CD4-positive, alpha-beta memory T cell (primary cell): ENCODE results near the gene FOXK2. TPM values are rescaled to one million over a fixed set of nuclear protein-coding genes. Genes with fewer than 3 reads are reported as not detected.

ENCODE experiments used
- CTCF ChIA-PET: fragments of 350-600 bp; sonication (Branson Sonifier 250); formaldehyde crosslinking; loops from one replicate; lab custom pipeline; 2021; ENCODE audit warnings: inconsistent platforms; ENCODE audit not compliant: partially characterized antibody; lab: Charles Lee
- POLR2A ChIA-PET: fragments of 350-600 bp; sonication (Branson Sonifier 250); formaldehyde crosslinking; loops from one replicate; lab custom pipeline; 2021; ENCODE audit not compliant: partially characterized antibody; lab: Charles Lee
- DNase-seq, 5 donors: peaks; one replicate each; pipeline versions ENCODE4 v3.0.0 to v3.0.0-alpha.2; 2020 to 2022; ENCODE audit warnings: mixed read lengths in 1 of 5
- H3K27ac ChIP-seq: one replicate; pipeline ENCODE4 v1.7.0; 2013; ENCODE audit warnings: low read depth, low read length
- H3K27me3 ChIP-seq: 2 replicates; pipeline ENCODE4 v1.7.0; 2013; ENCODE audit warnings: mild to moderate bottlenecking, low read length, moderate library complexity; ENCODE audit not compliant: insufficient read depth
- H3K36me3 ChIP-seq: 2 replicates; pipeline ENCODE4 v1.7.0; 2013; ENCODE audit warnings: mild to moderate bottlenecking, low read length, moderate library complexity; ENCODE audit not compliant: insufficient read depth
- H3K4me1 ChIP-seq: 2 replicates; pipeline ENCODE4 v1.7.0; 2013; ENCODE audit warnings: mild to moderate bottlenecking, low read length, moderate library complexity; ENCODE audit not compliant: insufficient read depth
- H3K4me3 ChIP-seq, 2 donors: one replicate each; pipeline ENCODE4 v1.7.0; 2013; ENCODE audit warnings: low read length in 2 of 2, mild to moderate bottlenecking in 1 of 2
- H3K9me3 ChIP-seq, 2 donors: one replicate each; pipeline ENCODE4 v1.7.0; 2013; ENCODE audit warnings: low read length in 2 of 2, control low read depth in 1 of 2; ENCODE audit not compliant: control insufficient read depth in 1 of 2
- H3K27ac Mint-ChIP-seq, 7 donors: one replicate each; pipeline ENCODE4 v1.8.0; 2020 to 2021; ENCODE audit warnings: mixed read lengths in 7 of 7, mild to moderate bottlenecking in 6 of 7, inconsistent platforms in 3 of 7, moderate library complexity in 3 of 7
- H3K27me3 Mint-ChIP-seq, 2 donors: one replicate each; pipeline ENCODE4 v1.8.0; 2020 to 2021; ENCODE audit warnings: mixed read lengths in 2 of 2
- H3K36me3 Mint-ChIP-seq, 2 donors: one replicate each; pipeline ENCODE4 v1.8.0; 2020 to 2021; ENCODE audit warnings: mixed read lengths in 2 of 2, inconsistent platforms in 1 of 2, mild to moderate bottlenecking in 1 of 2
- H3K4me1 Mint-ChIP-seq, 4 donors: one replicate each; pipeline ENCODE4 v1.8.0; 2020 to 2021; ENCODE audit warnings: mixed read lengths in 4 of 4, mild to moderate bottlenecking in 1 of 4
- H3K4me3 Mint-ChIP-seq, 8 donors: one replicate each; pipeline ENCODE4 v1.8.0; 2020 to 2021; ENCODE audit warnings: mixed read lengths in 8 of 8, mild to moderate bottlenecking in 7 of 8, moderate library complexity in 6 of 8, inconsistent platforms in 3 of 8
- H3K9me3 Mint-ChIP-seq, 8 donors: one replicate each; pipeline ENCODE4 v1.8.0; 2020 to 2021; ENCODE audit warnings: mixed read lengths in 8 of 8, mild to moderate bottlenecking in 5 of 8, inconsistent platforms in 3 of 8, moderate library complexity in 1 of 8
- intact Hi-C: fragments of 100-400 bp; cut with micrococcal nuclease; formaldehyde crosslinking; loops from one replicate; pipeline ENCODE4 v1.15.1; 2023
- polyA plus RNA-seq, 2 donors: library from polyadenylated mRNA; unstranded; fragments of 300-500 nt; fragmentation: Illumina TruSeq; gene quantifications; one replicate each; pipeline ENCODE4 v1.2.3, GENCODE V29; 2021
- total RNA-seq, 2 experiments: library from RNA; stranded (reverse); gene quantifications; one replicate each; pipeline ENCODE4 v1.2.3, GENCODE V29; 2021

The FOXK2 gene
- total and polyA plus RNA-seq, 4 experiments from 2014 or later, result 1.3 to 57.5 (median 29.1) TPM

GRCh38 chr17:82636626-82637598, 117.4 kb downstream of the FOXK2 start:
- ChIA-PET POLR2A (no interaction called here), CTCF (no interaction called here)
- intact Hi-C loops, result no loop called here
- Mint-ChIP-seq H3K9me3 (peaks cover 0 to 7% (median 0%) of the 10 kb centered on the region in 8 donors), H3K4me3 (no peak overlapping the region), H3K27ac (peak overlapping the region in 6 of 7 donors; percentile 1 to 59 (median 26)), H3K4me1 (peaks cover 21 to 45% (median 29%) of the 10 kb centered on the region in 4 donors), H3K27me3 (no peaks in the 10 kb centered on the region), H3K36me3 (peaks cover 43 to 55% of the 10 kb centered on the region in 2 donors)
- Histone ChIP-seq H3K36me3 (peaks cover 27% of the 10 kb centered on the region), H3K27ac (no peak overlapping the region), H3K9me3 (no peaks in the 10 kb centered on the region), H3K4me1 (peaks cover 12% of the 10 kb centered on the region), H3K4me3 (no peak overlapping the region), H3K27me3 (no peaks in the 10 kb centered on the region)
- DNase-seq, result peak in 1 of 5 donors; percentile 27

GRCh38 chr17:82638183-82638773, 118.7 kb downstream of the FOXK2 start:
- H3K9me3 Mint-ChIP-seq, result peaks cover 0 to 7% (median 0%) of the 10 kb centered on the region in 8 donors
- peaks cover 46 to 59% of the 10 kb centered on the region in 2 donors for H3K36me3 Mint-ChIP-seq
- no peak overlapping the region for H3K27ac ChIP-seq
- ChIA-PET POLR2A (no interaction called here), CTCF (no interaction called here)
- H3K4me1 Mint-ChIP-seq, result peaks cover 22 to 55% (median 32%) of the 10 kb centered on the region in 4 donors
- H3K27ac Mint-ChIP-seq, result no peak overlapping the region
- no peaks in the 10 kb centered on the region for H3K9me3 ChIP-seq
- H3K4me1 ChIP-seq, result peaks cover 12% of the 10 kb centered on the region
- no peaks in the 10 kb centered on the region for H3K27me3 ChIP-seq
- H3K4me3 Mint-ChIP-seq, result no peak overlapping the region
- peaks cover 39% of the 10 kb centered on the region for H3K36me3 ChIP-seq
- no peaks in the 10 kb centered on the region for H3K27me3 Mint-ChIP-seq
- no peak for DNase-seq
- intact Hi-C loops, result no loop called here
- H3K4me3 ChIP-seq, result no peak overlapping the region

- peaks cover 0 to 7% (median 0%) of the 10 kb centered on the region in 8 donors for H3K9me3 Mint-ChIP-seq
- no peaks in the 10 kb centered on the region for H3K27me3 Mint-ChIP-seq
- peaks cover 50 to 60% of the 10 kb centered on the region in 2 donors for H3K36me3 Mint-ChIP-seq
- no peak for DNase-seq
- no peak overlapping the region for H3K27ac Mint-ChIP-seq
- Histone ChIP-seq H3K27me3 (no peaks in the 10 kb centered on the region), H3K36me3 (peaks cover 49% of the 10 kb centered on the region), H3K4me3 (no peak overlapping the region), H3K4me1 (peaks cover 12% of the 10 kb centered on the region), H3K27ac (no peak overlapping the region), H3K9me3 (no peaks in the 10 kb centered on the region)
- POLR2A ChIA-PET, result no interaction called here
- intact Hi-C loops, result no loop called here
- H3K4me1 Mint-ChIP-seq, result peaks cover 22 to 58% (median 35%) of the 10 kb centered on the region in 4 donors
- peak overlapping the region in 1 of 8 donors; percentile 46 for H3K4me3 Mint-ChIP-seq
- CTCF ChIA-PET, result no interaction called here
Observed at GRCh38 chr17:82639628-82640027, 120.1 kb downstream of the FOXK2 start.

- H3K27me3 ChIP-seq, result no peaks in the 10 kb centered on the region
- DNase-seq, result no peak
- H3K27ac ChIP-seq, result no peak overlapping the region
- Mint-ChIP-seq H3K36me3 (peaks cover 50 to 57% of the 10 kb centered on the region in 2 donors), H3K4me1 (peaks cover 20 to 57% (median 33%) of the 10 kb centered on the region in 4 donors), H3K27me3 (no peaks in the 10 kb centered on the region), H3K9me3 (peaks cover 0 to 7% (median 0%) of the 10 kb centered on the region in 8 donors), H3K27ac (no peak overlapping the region), H3K4me3 (no peak overlapping the region)
- H3K9me3 ChIP-seq, result no peaks in the 10 kb centered on the region
- H3K4me3 ChIP-seq, result no peak overlapping the region
- peaks cover 46% of the 10 kb centered on the region for H3K36me3 ChIP-seq
- ChIA-PET CTCF (no interaction called here), POLR2A (no interaction called here)
- intact Hi-C loops, result no loop called here
- peaks cover 12% of the 10 kb centered on the region for H3K4me1 ChIP-seq
Observed at GRCh38 chr17:82640036-82640435, 120.5 kb downstream of the FOXK2 start.

GRCh38 chr17:82642022-82642421, 122.5 kb downstream of the FOXK2 start:
- H3K4me3 Mint-ChIP-seq, result no peak overlapping the region
- H3K36me3 Mint-ChIP-seq, result peaks cover 40 to 54% of the 10 kb centered on the region in 2 donors

GRCh38 chr17:82644148-82644547, 124.6 kb downstream of the FOXK2 start:
- H3K27me3 Mint-ChIP-seq, result no peaks in the 10 kb centered on the region
- H3K4me1 ChIP-seq, result peaks cover 38% of the 10 kb centered on the region
- DNase-seq, result no peak
- intact Hi-C loops, result no loop called here
- ChIA-PET POLR2A (no interaction called here), CTCF (no interaction called here)
- H3K36me3 ChIP-seq, result peaks cover 41% of the 10 kb centered on the region
- no peaks in the 10 kb centered on the region for H3K9me3 ChIP-seq
- H3K4me1 Mint-ChIP-seq, result peaks cover 24 to 63% (median 36%) of the 10 kb centered on the region in 4 donors
- peaks cover 31 to 43% of the 10 kb centered on the region in 2 donors for H3K36me3 Mint-ChIP-seq
- no peak overlapping the region for H3K4me3 ChIP-seq
- no peak overlapping the region for H3K27ac ChIP-seq
- no peaks in the 10 kb centered on the region for H3K9me3 Mint-ChIP-seq
- no peak overlapping the region for H3K4me3 Mint-ChIP-seq
- H3K27me3 ChIP-seq, result no peaks in the 10 kb centered on the region
- peak overlapping the region in 1 of 7 donors; percentile 23 for H3K27ac Mint-ChIP-seq

More at GRCh38 chr17:82642022-82642421, 122.5 kb downstream of the FOXK2 start:
- ChIA-PET CTCF (no interaction called here), POLR2A (no interaction called here)
- Histone ChIP-seq H3K9me3 (no peaks in the 10 kb centered on the region), H3K27me3 (no peaks in the 10 kb centered on the region), H3K36me3 (peaks cover 46% of the 10 kb centered on the region), H3K4me3 (no peak overlapping the region), H3K4me1 (peaks cover 31% of the 10 kb centered on the region), H3K27ac (no peak overlapping the region)
- peaks cover 29 to 66% (median 44%) of the 10 kb centered on the region in 4 donors for H3K4me1 Mint-ChIP-seq
- no peaks in the 10 kb centered on the region for H3K27me3 Mint-ChIP-seq
- no peak for DNase-seq
- peaks cover 0 to 6% (median 0%) of the 10 kb centered on the region in 8 donors for H3K9me3 Mint-ChIP-seq
- intact Hi-C loops, result no loop called here
- peak overlapping the region in 1 of 7 donors; percentile 8 for H3K27ac Mint-ChIP-seq

GRCh38 chr17:82645516-82645915, 126.0 kb downstream of the FOXK2 start:
- intact Hi-C loops, result no loop called here
- Mint-ChIP-seq H3K4me1 (peaks cover 19 to 50% (median 29%) of the 10 kb centered on the region in 4 donors), H3K4me3 (peak overlapping the region in 7 of 8 donors; percentile 22 to 84 (median 51)), H3K9me3 (peaks cover 0 to 2% (median 0%) of the 10 kb centered on the region in 8 donors), H3K27me3 (no peaks in the 10 kb centered on the region), H3K36me3 (peaks cover 21 to 33% of the 10 kb centered on the region in 2 donors), H3K27ac (peak overlapping the region in 2 of 7 donors; percentile 30 to 86)
- H3K27ac ChIP-seq, result no peak overlapping the region
- H3K27me3 ChIP-seq, result no peaks in the 10 kb centered on the region
- no peaks in the 10 kb centered on the region for H3K9me3 ChIP-seq
- no peak overlapping the region for H3K4me3 ChIP-seq
- peaks cover 30% of the 10 kb centered on the region for H3K4me1 ChIP-seq
- DNase-seq, result no peak
- H3K36me3 ChIP-seq, result peaks cover 36% of the 10 kb centered on the region
- CTCF ChIA-PET, result no interaction called here
- POLR2A ChIA-PET, result no interaction called here
